Measurements from ENCODE around the gene SUPT3H.
"Not testable (repeated sequence)": the region's sequence is repeated elsewhere in the genome, so short reads cannot be mapped to it uniquely, and the experiment has no call there.

The SUPT3H gene

DNA sequence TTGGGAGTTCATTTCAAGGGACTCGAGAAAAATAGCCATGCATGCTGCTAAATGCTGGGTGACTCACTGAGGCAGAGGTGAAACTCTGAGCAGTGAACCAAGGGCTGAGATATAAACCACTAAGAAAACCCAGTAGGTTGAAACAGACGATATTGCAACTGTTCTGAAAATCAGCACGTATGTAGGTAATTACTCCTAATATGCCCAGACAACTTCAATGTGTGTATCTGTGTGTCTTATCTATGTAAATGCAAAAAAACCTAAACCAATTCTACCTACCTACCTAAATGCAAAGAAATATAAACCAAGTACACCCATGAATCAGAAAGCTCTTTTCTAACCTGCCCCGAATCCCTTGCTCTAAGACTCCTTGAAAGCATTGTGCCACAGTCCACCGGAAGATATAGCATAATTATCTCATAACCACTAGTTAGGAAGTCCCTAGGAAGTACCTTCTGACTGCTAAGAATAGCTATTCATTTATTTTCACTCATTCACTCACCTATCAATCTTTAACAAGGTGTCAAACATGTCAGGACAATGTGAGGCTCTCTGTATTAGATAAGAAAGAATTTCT lies 508.3 kb downstream of the SUPT3H start:
- TF ChIP-seq, protein P1, sequence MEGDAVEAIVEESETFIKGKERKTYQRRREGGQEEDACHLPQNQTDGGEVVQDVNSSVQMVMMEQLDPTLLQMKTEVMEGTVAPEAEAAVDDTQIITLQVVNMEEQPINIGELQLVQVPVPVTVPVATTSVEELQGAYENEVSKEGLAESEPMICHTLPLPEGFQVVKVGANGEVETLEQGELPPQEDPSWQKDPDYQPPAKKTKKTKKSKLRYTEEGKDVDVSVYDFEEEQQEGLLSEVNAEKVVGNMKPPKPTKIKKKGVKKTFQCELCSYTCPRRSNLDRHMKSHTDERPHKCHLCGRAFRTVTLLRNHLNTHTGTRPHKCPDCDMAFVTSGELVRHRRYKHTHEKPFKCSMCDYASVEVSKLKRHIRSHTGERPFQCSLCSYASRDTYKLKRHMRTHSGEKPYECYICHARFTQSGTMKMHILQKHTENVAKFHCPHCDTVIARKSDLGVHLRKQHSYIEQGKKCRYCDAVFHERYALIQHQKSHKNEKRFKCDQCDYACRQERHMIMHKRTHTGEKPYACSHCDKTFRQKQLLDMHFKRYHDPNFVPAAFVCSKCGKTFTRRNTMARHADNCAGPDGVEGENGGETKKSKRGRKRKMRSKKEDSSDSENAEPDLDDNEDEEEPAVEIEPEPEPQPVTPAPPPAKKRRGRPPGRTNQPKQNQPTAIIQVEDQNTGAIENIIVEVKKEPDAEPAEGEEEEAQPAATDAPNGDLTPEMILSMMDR (IDR thresholded peaks at IDR 0.05; ENCODE audit: low read depth, low read length, missing control alignments) = no peak
- DNase-seq (ENCODE audit: extremely low read depth, low read depth) = no peak
- no peak overlapping the region for H3K4me3 ChIP-seq (replicated peaks; ENCODE audit: low read depth, low read length)

DNA sequence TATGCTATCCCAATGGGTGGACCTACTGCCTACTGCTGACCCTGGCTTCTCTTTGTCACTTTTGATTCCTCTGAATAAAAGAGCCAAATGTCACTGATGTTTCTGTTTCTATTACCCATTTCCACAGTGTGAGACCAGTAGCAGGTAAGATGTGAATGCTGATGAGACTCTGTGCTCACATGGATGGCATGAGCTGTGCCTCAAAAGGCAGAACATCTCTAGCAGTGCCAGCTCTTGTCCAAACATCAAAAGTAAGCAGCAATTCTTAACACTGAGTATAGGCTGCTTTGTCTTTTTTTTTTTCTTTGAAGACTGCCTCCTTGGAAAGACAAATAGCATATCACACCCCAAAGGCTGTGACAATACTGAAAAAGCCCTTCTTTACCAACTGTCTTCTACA lies 508.8 kb downstream of the SUPT3H start:
- H3K4me3 ChIP-seq (replicated peaks; ENCODE audit: low read depth, low read length) = no peak overlapping the region
- no peak for DNase-seq (ENCODE audit: extremely low read depth, low read depth)
- TF ChIP-seq, protein P1 (IDR thresholded peaks at IDR 0.05; ENCODE audit: low read depth, low read length, missing control alignments) = no peak

DNA sequence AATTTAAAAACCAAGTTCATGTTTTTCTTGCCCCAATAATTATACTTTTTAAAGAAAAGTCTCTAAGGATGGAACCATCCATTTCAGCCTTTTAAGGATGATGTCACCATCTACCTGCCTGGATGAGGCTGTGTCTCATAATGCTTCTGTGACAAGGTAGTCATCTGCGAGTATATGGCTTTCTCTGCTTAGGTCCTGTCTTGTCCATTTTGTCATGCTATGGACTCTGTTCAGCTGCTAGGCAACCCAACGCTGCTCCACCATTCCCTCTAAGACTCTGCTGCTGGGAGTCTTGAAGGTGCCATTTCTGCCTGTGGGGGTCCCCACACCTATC lies 509.4 kb downstream of the SUPT3H start:
- DNase-seq (ENCODE audit: extremely low read depth, low read depth) = no peak
- TF ChIP-seq, protein P1 (IDR thresholded peaks at IDR 0.05; ENCODE audit: low read depth, low read length, missing control alignments) = no peak
- H3K4me3 ChIP-seq (replicated peaks; ENCODE audit: low read depth, low read length) = no peak overlapping the region

DNA sequence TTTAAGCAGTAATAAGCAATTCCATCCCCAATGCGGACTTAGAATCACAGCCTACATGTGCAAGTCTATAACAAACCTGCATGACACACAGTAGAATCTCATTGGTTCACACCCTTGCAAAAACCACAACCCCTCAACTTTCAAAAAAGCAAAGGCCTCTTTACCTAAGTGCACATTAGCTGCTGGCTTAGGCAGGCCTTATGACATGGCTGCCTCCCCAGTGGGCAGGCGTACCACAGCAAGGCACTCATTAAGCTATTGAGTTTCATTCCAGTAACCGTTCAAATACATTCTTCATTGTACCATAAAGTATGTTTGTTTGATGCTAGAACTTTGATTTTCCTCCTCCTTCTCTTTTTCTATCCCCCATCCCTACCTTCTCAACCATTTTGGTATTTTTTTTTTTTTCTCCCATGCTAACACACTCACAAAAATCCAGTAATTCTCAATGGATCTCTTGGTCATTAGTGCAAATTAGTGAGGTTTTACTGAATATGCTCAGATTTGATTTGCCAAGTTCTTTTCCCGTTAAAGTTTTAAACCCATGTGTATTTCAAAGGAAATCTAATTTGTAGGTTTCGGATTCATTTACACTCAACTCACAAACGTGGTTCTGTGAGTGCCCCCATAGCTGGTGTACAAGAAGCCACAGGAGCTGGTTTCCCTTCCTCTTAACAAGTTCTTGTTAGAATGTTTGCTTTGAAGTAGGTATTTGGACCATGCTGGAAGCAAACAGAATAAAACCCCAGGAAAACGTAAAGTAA lies 510.0 kb downstream of the SUPT3H start:
- TF ChIP-seq, protein P1 (IDR thresholded peaks at IDR 0.05; ENCODE audit: low read depth, low read length, missing control alignments) = no peak
- DNase-seq (ENCODE audit: extremely low read depth, low read depth) = no peak
- no peak overlapping the region for H3K4me3 ChIP-seq (replicated peaks; ENCODE audit: low read depth, low read length)

DNA sequence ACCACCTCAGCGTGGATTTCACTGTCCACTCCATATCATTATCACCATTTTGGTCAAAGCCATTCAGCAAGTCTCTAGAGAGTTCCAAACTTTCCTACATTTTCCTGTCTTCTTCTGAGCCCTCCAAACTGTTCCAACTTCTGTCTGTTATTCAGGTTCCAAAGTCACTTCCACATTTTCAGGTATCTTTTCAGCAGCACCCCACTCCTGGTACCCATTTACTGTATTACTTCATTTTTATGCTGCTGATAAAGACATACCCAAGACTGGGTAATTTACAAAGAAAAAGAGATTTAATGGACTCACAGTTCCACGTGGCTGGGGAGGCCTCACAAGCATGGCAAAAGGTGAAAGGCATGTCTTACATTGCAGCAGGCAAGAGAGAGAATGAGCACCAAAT lies 512.5 kb downstream of the SUPT3H start:
- not testable (repeated sequence) for H3K4me3 ChIP-seq (replicated peaks; ENCODE audit: low read depth, low read length); DNase-seq (ENCODE audit: extremely low read depth, low read depth)

DNA sequence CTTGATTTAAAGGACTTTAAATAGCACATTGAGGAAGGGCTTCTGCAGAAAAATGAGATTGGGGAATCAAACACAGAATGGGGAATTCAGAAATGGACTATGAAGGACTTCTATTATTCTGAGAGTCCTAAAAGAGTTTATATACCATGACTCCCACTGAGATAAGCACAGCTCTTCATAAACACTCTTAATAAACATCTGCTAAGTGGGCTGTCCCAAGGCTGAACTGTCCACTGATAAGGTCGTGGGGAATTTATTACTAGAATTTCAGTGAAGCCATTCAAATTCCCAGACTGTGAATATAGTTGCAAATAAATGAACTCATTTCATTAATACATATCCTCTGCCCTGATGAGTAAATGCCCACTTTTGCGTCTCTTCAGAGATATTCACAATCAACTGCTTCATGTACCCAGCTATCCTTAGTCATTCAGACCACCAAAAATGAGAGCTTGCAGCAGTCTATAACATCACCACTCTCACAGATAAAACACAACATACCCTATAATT lies 517.8 kb downstream of the SUPT3H start:
- no peak overlapping the region for H3K4me3 ChIP-seq (replicated peaks; ENCODE audit: low read depth, low read length)
- no peak for DNase-seq (ENCODE audit: extremely low read depth, low read depth)
- TF ChIP-seq, protein P1 (IDR thresholded peaks at IDR 0.05; ENCODE audit: low read depth, low read length, missing control alignments) = no peak

DNA sequence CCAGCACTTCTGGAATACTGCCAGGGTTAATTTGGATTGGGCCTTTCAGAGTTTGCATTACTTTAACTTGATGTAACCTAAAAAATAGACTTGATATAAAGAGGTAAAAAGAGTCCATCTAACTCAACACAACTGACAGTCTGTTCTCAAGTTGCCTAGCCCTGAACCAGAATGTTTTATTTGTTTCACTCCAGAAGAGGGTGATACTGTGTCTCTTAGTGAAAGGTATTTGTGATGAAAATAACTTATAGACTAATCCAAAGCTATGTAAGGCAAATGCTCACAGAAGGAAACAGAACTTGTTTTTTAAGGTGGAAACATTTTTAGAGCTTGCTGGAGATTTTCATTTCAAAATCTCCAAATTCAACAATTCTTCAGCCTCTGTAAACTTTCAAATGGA lies 518.7 kb downstream of the SUPT3H start:
- H3K4me3 ChIP-seq (replicated peaks; ENCODE audit: low read depth, low read length) = no peak overlapping the region
- DNase-seq (ENCODE audit: extremely low read depth, low read depth) = no peak
- TF ChIP-seq, protein P1 (IDR thresholded peaks at IDR 0.05; ENCODE audit: low read depth, low read length, missing control alignments) = no peak
